Kidney epithelial cell (primary cell): ENCODE data around the gene ZDHHC6. TPM values are rescaled to one million over a fixed set of nuclear protein-coding genes. Genes with fewer than 3 reads are reported as not detected.

Source experiments
- DNase-seq: peaks from one replicate; pipeline ENCODE4 v3.0.0-alpha.2; 2010; ENCODE audit warnings: low read depth
- H3K27me3 ChIP-seq: 2 replicates; pipeline ENCODE4 v1.6.0; 2011; ENCODE audit warnings: low read length; ENCODE audit not compliant: control insufficient read depth, insufficient read depth
- H3K36me3 ChIP-seq: 2 replicates; pipeline ENCODE4 v1.5.1; 2011; ENCODE audit warnings: low read length; ENCODE audit not compliant: control insufficient read depth, insufficient read depth
- H3K4me3 ChIP-seq: 2 replicates; pipeline ENCODE4 v1.5.1; 2011; ENCODE audit warnings: low read depth, mild to moderate bottlenecking, control low read depth, low read length
- total RNA-seq: library from RNA; depleted of rRNA; stranded (reverse); fragments of >200 nt; gene quantifications from 2 replicates; pipeline ENCODE4 v1.2.3, GENCODE V29; 2015
- TF ChIP-seq, protein P1 (sequence below): IDR thresholded peaks from 2 replicates; pipeline ENCODE4 v1.5.1; 2011; ENCODE audit warnings: mild to moderate bottlenecking, moderate library complexity, low read length, control low read depth, inconsistent platforms; ENCODE audit not compliant: insufficient read depth, poor library complexity, severe bottlenecking

Gene ZDHHC6
- total RNA-seq, 1 donor from 2014 or later: 21.8 TPM

DNA sequence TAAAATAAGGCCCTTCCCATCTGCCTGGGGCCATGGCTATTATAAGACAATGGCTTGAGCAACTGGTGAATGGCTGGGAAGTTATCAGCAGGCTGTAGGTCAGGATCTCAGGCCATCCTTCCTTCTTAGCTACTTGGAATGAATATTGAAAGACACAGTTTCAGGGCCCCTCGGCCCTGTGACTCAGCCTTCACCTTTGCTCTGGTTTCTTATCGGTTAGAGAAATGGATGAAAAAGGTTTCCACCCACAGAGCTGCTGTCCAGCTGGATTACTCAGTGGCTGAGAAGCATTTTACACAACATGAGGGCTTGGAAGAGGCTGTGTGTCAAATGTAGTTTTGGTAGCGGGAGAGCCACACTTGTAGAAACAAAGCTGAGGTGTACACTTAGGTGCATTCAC, 63.4 kb downstream of the ZDHHC6 start:
- no peak for DNase-seq
- TF ChIP-seq, protein P1, sequence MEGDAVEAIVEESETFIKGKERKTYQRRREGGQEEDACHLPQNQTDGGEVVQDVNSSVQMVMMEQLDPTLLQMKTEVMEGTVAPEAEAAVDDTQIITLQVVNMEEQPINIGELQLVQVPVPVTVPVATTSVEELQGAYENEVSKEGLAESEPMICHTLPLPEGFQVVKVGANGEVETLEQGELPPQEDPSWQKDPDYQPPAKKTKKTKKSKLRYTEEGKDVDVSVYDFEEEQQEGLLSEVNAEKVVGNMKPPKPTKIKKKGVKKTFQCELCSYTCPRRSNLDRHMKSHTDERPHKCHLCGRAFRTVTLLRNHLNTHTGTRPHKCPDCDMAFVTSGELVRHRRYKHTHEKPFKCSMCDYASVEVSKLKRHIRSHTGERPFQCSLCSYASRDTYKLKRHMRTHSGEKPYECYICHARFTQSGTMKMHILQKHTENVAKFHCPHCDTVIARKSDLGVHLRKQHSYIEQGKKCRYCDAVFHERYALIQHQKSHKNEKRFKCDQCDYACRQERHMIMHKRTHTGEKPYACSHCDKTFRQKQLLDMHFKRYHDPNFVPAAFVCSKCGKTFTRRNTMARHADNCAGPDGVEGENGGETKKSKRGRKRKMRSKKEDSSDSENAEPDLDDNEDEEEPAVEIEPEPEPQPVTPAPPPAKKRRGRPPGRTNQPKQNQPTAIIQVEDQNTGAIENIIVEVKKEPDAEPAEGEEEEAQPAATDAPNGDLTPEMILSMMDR: no peak
- Histone ChIP-seq H3K27me3 (no peaks in the 10 kb centered on the region), H3K4me3 (no peak overlapping the region), H3K36me3 (no peaks in the 10 kb centered on the region)

DNA sequence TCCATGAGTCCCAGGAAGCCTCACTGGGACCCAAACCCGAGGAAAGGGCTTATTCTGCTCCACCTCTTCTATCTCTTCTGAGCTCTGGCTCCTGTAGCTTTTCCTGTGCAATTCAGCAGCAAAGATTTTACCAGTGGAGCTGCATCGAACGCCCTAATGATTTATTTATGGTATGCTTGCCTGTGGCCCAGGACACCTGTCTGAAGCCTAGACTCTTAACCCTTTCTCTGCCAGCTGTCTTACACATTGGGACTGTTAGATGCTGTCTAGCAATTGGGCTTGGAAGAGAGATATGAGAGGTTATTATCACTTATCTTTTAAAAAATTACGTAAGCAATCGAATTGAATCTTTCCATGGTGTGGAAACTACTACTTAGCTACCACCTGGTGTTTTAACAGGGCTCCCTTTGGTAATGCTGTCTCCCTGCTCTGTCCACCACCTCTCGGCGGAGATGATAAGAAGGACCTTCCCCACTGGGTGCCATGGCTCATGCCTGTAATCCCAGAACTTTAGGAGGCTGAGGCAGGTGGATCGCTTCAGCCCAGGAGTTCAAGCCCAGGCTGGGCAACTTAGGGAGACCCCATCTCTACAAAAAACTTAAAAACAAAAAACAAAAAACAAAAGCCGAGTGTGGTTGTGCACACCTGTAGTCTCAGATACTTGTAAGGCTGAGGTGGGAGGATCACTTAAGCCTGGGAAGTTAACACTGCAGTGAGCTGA, 64.0 kb downstream of the ZDHHC6 start:
- H3K27me3 ChIP-seq: no peaks in the 10 kb centered on the region
- no peak overlapping the region for H3K4me3 ChIP-seq
- no peak for DNase-seq
- TF ChIP-seq, protein P1: no peak
- no peaks in the 10 kb centered on the region for H3K36me3 ChIP-seq

Other genes with a start within 250 kb of the ZDHHC6 start
- not detected in 2 replicates for gene TECTB, start 163.5 kb downstream of the ZDHHC6 start, total RNA-seq
- 0.55 and 1.5 TPM in 2 replicates for gene ACSL5, start 72.8 kb downstream of the ZDHHC6 start, total RNA-seq
- 45.7 and 47.3 TPM in 2 replicates for gene VTI1A, start 301 bp upstream of the ZDHHC6 start, total RNA-seq